Measurements from ENCODE around the gene HDHD5.
A peak's percentile ranks its signal among the peaks of the same experiment; 100 is the strongest.

The HDHD5 gene

GRCh38 chr22:17158568-17159503 lies at the start of gene HDHD5:
HDHD5 (minus strand) TSS chr22:17159277; CDS start chr22:17159251, 26 bp downstream.
- H3K4me3 ChIP-seq (ENCODE audit: low read depth, low read length) = peak within 1 kb of the TSS; percentile 78
- POLR2A ChIA-PET = interaction anchor here (1.0 to 3.7 kb wide), 3 partner anchors 13 to 72 kb away, joined by 3 to 20 read pairs (median 3); no protein-coding TSS in a partner anchor
- TF ChIP-seq CTCF (IDR thresholded peaks at IDR 0.05; ENCODE audit: insufficient read depth, low read length, missing control alignments) = no peak
- DNase-seq (ENCODE audit: low read depth, low spot score) = no peak
- CTCF ChIA-PET = interaction anchor here (0.7 to 10.0 kb wide), 4 partner anchors 14 to 343 kb away, joined by 3 to 225 read pairs (median 5); no protein-coding TSS in a partner anchor

- CTCF ChIA-PET = interaction anchor here (1.2 kb wide), 1 partner anchor 34 kb away, joined by 7 read pairs; no protein-coding TSS in a partner anchor
- no peak for DNase-seq (ENCODE audit: low read depth, low spot score)
- POLR2A ChIA-PET = no interaction called here
- H3K4me3 ChIP-seq (ENCODE audit: low read depth, low read length) = no peak overlapping the region
- TF ChIP-seq CTCF (IDR thresholded peaks at IDR 0.05; ENCODE audit: insufficient read depth, low read length, missing control alignments) = no peak
Measured at GRCh38 chr22:17205432-17205831, 46.4 kb upstream of the HDHD5 start.

- CTCF ChIA-PET = interaction anchor here (0.5 to 6.3 kb wide), 3 partner anchors 29 to 127 kb away, joined by 3 to 48 read pairs (median 4); no protein-coding TSS in a partner anchor
- POLR2A ChIA-PET = no interaction called here
- H3K4me3 ChIP-seq (ENCODE audit: low read depth, low read length) = no peak overlapping the region
- no peak for DNase-seq (ENCODE audit: low read depth, low spot score)
- TF ChIP-seq CTCF (IDR thresholded peaks at IDR 0.05; ENCODE audit: insufficient read depth, low read length, missing control alignments) = no peak
Measured at GRCh38 chr22:17201285-17201945, 42.3 kb upstream of the HDHD5 start.

- peak overlapping the region; percentile 23 for H3K4me3 ChIP-seq (ENCODE audit: low read depth, low read length)
- ChIA-PET POLR2A (interaction anchor here (0.6 kb wide), 1 partner anchor 407 kb away, joined by 3 read pairs; no protein-coding TSS in a partner anchor), CTCF (interaction anchor here (0.7 to 6.3 kb wide), 2 partner anchors 27 to 121 kb away, joined by 3 to 48 read pairs; no protein-coding TSS in a partner anchor)
- no peak for TF ChIP-seq CTCF (IDR thresholded peaks at IDR 0.05; ENCODE audit: insufficient read depth, low read length, missing control alignments)
- DNase-seq (ENCODE audit: low read depth, low spot score) = no peak
Measured at GRCh38 chr22:17199003-17199731, 40.1 kb upstream of the HDHD5 start.

GRCh38 chr22:17198170-17199002 lies 39.3 kb upstream of the HDHD5 start:
- no peak for DNase-seq (ENCODE audit: low read depth, low spot score)
- H3K4me3 ChIP-seq (ENCODE audit: low read depth, low read length) = no peak overlapping the region
- ChIA-PET CTCF (interaction anchor here (6.3 kb wide), 1 partner anchor 26 kb away, joined by 48 read pairs; no protein-coding TSS in a partner anchor), POLR2A (interaction anchor here (0.6 kb wide), 1 partner anchor 407 kb away, joined by 3 read pairs; no protein-coding TSS in a partner anchor)
- TF ChIP-seq CTCF (IDR thresholded peaks at IDR 0.05; ENCODE audit: insufficient read depth, low read length, missing control alignments) = no peak
